CD4-positive, alpha-beta T cell treated with Interleukin-6 for 4 hours (primary cell): Measurements from ENCODE around the gene LAMB2.
A peak's percentile ranks its signal among the peaks of the same experiment; 100 is the strongest.

ENCODE experiments used
- DNase-seq: peaks from one replicate; pipeline ENCODE4 v3.0.0-alpha.2; 2020; ENCODE audit warnings: mixed read lengths

The LAMB2 gene

GRCh38 chr3:49132437-49133225 is at the start of gene LAMB2:
Gene LAMB2, minus strand, starts transcription at chr3:49133050. Its CDS starts 183 bp downstream, at chr3:49132867.
- no peak for DNase-seq

DNA sequence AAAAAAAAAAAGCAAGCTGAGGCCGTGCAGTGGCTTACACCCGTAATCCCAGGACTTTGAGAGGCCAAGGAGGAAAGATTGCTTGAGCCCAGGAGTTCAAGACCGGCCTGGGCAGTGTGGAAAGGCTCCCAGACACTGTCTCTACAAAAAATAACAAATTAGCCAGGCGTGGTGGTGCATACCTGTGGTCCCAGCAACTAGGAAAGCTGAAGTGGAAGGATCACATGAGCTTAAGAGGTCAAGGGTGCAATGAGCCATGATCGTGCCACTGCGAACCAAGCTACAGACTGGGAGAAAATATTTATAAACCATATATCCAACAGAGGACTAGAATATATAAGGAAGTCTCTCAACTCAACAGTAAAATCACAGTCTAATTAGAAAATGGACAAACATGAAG is 48.5 kb upstream of the LAMB2 start:
- DNase-seq: no peak

- DNase-seq: no peak
Measured at GRCh38 chr3:49180116-49180515, 47.3 kb upstream of the LAMB2 start.

DNA sequence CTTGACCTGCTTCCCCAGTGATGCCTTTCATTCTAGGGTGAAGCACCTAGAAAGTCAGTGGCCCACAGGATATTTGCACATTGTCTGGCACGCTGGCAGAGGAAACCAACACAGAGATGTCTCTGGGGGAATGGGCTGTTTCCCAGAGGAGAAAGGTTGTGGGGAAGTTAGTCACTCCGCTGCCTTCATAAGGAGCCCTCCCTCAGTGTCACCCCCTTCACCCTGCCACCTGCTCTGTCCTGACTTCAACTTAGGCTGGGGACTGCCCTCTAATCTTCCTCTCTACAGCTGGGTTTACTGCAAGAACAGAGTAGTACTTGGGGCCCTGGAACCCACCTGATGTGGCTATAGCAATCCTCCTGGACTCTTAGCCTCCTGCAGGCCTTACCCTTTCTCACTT is 44.2 kb upstream of the LAMB2 start:
- no peak for DNase-seq

GRCh38 chr3:49175530-49175929 is 42.7 kb upstream of the LAMB2 start:
- no peak for DNase-seq

GRCh38 chr3:49174397-49174985 is 41.6 kb upstream of the LAMB2 start:
- no peak for DNase-seq

DNA sequence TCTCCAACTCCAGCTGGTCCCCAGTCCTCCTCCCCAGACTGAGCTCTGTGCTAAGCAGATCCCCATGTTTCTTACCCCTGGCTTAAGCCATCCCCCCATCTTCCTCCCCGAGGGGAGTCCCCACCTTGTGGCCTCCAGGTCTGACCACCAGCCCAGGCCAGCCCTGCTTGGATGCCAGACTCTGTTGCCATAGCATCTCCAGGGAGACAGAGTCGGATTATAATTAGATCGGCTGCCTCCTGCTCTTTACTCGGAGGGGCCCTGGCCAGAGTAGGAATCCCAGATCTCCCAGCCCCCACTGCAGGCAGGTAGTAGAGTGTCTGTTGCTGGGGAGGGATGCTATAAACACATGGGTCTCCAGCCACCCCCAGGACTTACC is 40.9 kb upstream of the LAMB2 start:
- DNase-seq: no peak

- no peak for DNase-seq
Measured at GRCh38 chr3:49173116-49173791, 40.4 kb upstream of the LAMB2 start.

DNA sequence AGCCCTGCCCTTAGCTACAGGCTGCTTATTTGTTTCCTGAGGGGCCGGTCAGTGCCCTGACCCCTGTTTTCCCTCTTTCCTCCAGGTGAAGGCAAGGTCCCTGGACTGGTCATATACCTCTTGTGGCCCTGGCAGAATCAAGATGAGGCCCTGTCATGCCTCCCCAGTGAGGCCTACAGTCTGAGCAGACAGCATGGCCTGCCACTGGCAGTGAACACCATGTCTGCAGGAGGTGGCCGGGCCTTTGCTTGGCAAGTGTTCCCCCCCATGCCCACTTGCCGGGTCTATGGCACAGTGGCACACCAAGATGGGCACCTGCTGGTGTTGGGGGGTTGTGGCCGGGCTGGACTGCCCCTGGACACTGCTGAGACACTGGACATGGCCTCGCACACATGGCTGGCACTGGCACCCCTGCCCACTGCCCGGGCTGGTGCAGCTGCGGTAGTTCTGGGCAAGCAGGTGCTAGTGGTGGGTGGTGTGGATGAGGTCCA is 39.7 kb upstream of the LAMB2 start:
- DNase-seq: no peak

DNA sequence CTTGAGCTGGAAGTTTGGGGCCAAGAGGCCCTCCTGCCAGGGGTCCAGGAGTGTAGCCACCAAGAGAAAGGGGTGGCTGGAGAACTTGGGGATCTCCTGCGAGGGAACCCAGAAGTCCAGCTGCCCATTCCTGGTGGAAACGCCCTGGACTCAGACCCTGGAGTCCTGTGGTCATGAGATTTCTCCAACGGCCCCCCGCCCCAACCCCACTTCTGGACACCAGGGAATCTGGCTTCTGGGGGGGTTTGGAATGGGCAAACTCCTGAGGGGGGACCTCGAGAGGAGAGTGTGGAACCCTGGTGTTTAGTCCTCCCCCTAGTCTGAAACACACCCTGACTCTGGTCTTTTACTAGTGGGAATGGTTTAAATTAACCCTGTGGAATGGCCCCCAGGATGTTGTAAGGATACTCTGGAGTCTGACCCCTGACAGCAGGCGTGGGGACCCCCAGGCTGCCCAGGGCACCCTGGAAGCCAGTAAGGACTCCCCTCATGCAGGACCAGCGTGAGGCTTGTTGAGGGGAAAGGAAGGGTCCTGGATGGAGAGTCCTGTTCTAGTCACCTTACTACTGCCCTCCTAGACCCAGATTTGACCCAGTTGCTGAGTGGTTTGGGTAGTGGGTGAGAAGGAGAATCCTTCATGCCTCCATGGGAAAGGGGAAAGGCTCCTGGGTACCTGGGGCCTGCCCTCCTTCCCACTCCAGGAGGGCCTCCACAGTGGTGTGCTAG is 39.1 kb upstream of the LAMB2 start:
- no peak for DNase-seq

- DNase-seq: peak; percentile 84
Measured at GRCh38 chr3:49171119-49171774, 38.4 kb upstream of the LAMB2 start, which contains the start of gene KLHDC8B. Gene KLHDC8B, plus strand, starts transcription at chr3:49171598. Its CDS starts 1,172 bp downstream, at chr3:49172770.

DNA sequence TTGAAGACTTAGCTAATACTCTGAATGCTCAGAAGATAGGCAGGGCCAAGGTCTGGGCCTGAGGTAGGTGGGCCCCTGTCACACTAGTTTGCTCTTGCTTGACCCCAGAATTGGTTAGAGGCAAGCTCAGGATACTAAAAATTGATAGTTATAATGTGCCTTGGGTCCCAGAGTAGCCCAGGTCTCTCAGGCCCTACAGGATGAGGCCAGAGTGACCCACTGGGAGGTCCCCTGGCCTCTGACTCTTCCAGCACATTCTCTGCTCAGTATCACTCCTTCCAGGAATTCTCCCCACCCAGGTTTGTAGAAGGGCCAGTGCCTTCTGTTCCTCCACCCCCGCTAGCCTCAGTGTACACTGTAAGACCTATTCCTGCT is 37.9 kb upstream of the LAMB2 start:
- no peak for DNase-seq

- no peak for DNase-seq
Measured at GRCh38 chr3:49166752-49167556, 34.1 kb upstream of the LAMB2 start.

- peak; percentile 81 for DNase-seq
Measured at GRCh38 chr3:49165771-49166751, 33.2 kb upstream of the LAMB2 start, which contains the start of gene CCDC71. Gene CCDC71, minus strand, starts transcription at chr3:49166331. Its CDS starts 2,123 bp downstream, at chr3:49164208.

DNA sequence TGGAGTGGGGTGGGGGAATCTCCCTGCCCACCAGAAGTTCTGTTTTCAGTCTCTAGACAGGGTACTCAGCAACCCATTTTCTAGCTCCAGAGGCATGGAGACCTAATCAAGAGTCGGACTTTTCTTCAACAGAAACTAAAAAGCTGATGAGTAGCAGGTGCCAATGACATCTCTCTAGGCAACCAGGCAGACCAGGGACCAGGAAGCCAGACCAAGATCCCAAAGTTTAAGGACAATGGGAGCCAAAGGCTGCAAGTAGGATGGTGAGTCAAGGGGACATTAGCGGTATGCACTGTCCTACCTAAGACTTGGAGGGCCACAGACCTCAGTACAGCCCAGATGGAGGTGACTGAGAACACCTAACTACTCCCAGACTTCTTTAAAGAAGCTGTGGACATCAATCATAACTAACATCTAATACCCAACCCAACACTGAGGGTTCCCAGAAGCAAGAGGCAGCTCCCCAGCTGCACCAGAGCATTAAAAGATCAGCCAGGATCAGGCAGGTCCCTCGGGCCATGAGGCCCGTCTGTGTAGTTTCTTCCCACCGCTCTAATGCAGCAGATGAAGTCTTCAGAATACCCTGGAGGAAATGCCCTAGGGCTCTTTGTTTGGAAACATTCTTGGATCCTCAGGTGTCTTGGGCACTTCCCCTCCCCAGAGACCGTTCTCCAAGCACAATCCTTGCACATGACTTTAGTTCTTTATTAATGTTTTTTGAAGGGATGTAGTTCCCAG is 32.3 kb upstream of the LAMB2 start:
- no peak for DNase-seq

DNA sequence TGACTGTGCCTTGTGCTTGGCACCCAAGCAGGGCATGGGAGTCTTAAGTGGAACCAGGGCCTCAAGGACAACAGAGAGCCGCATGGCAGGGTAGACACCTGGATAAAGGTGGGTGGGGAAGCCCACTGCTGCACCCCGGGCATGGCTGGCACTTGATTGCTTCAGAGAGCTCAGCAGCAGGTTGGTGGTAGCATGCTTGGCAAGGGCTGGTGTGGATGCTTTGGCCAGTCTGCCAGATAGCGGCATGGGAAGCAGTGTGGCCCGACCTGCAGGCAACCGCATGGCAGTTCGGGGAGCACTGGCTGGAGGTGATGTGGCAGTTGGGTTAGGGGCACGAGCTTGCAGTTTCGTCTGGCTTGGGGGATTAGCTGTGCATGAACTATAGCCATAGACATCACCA is 30.8 kb upstream of the LAMB2 start:
- DNase-seq: no peak

- no peak for DNase-seq
Measured at GRCh38 chr3:49162751-49163419, 30.0 kb upstream of the LAMB2 start.

DNA sequence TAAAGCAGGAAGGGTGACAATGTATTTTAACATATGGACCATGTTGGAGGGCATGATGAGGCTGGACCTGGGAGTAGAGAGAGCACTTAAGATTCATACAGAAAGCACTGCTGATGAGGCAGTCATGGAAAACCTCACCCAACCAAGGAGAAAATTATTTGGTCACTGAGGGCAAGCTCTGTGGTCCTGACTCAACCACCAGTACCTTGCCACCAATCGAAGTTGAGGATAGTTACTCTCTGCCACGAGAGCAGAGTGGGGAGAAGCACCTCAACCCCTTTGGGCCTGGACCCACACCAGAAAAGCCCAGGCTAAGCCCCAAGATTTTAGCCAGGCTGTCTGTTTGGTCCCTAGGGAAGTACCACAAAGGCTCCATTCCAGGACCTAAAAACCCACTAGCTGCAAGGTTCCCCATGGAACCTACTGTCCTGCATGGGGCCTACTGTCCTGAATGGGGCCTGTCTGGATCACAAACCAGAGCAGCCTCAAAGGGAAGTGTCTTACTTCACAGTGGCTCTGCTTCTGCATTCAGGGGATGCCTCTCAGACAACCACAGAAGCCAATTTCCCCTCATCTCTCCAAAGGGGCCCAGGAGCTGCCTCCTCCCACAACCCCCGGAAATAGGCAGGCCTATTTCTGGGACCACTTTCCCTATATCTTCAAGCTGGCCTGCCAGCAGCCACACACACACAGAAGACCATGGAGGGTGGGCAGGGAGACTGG is 29.1 kb upstream of the LAMB2 start:
- DNase-seq: no peak
